ENCODE data around the gene IQCH.
A peak's percentile ranks its signal among the peaks of the same experiment; 100 is the strongest.
"Not testable (repeated sequence)": the region's sequence is repeated elsewhere in the genome, so short reads cannot be mapped to it uniquely, and the experiment has no call there.

IQCH gene

GRCh38 chr15:67254238-67255175 lies at the start of gene IQCH, which contains the start of gene AAGAB:
Gene IQCH (plus strand): TSS chr15:67254786. CDS start chr15:67254897, 111 bp downstream.
Gene AAGAB (minus strand): TSS chr15:67254661. CDS start chr15:67254631, 30 bp downstream.
- DNase-seq, result peak; percentile 95 to 96

DNA sequence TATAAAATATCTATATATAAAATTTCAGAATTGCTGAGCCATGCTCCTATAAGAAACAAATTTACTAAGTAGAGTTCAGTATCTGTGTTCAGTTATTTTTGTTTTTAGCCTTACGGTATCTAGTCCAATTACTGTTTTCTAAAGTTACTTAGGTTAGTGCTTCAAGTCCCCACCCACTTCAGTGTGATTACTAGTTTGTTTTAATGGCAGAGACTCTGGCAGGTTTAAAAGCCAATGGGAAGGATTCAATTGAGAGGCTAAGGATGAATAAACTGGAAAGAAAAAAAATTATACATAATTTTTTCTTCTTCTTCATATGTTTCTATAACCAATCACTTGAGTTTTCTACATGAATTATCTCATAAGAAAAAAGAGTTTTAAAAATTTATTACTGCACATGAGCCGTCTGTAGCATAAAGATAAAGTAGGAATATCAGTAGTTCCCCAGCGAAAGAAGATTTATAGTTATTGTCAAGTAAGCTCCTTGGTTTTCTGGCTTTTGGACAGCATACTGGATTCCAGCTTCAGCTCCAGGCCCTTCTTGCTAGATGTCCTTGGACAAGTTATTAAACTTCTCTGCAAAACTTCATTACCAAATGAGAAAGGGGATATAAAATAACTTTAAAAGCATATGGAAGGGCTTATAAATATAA lies 46.9 kb upstream of the IQCH start:
- no peak for DNase-seq

DNA sequence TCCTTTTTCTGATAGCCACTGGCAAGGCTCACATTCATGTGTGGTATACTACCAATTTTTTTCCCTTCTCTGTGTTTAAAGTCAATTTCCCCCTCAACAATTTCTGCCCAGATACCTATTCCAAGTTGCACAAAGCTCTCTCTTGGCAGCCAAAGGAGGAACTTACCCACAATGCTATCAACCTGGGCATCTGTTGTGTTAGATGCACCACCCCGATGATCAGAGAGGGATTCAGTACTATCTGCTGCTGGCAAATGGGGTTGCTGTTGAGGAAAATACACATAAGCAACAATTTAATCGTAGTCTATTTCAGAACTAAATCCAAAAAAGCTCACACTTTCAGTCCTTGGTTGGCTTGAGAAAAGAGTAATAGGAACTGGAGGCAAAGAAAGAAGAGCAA lies 46.2 kb upstream of the IQCH start:
- no peak for DNase-seq

DNA sequence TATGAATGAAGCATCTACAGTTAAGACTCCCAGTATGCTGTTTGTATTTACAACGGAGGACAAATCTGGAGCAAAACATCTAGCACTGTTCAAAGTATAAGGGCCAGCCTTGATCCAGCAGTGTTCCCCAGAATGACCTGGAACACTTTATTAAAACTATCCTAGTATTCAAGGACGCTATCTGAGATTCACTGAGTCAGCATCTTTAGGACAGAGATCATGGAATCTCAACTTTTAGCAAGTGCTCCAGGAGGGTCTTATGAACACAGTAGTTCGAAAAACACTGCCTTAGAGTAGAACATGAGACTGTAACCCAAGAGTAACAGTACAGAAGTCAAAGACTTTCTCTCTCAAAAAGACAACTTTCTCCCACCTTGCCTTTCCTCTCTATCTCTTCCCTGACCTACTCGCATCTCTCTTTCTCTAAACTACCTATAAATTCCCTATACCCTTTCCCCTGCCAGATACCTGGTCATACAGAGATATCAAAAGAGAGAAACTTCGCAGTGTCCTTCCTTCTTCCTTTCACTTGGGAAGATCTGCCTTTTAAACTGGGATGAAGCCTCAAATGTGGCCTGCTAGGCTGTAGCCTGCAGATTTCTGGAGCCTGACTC lies 43.9 kb upstream of the IQCH start:
- no peak for DNase-seq

GRCh38 chr15:67212684-67213367 lies 41.8 kb upstream of the IQCH start:
- DNase-seq, result no peak

DNA sequence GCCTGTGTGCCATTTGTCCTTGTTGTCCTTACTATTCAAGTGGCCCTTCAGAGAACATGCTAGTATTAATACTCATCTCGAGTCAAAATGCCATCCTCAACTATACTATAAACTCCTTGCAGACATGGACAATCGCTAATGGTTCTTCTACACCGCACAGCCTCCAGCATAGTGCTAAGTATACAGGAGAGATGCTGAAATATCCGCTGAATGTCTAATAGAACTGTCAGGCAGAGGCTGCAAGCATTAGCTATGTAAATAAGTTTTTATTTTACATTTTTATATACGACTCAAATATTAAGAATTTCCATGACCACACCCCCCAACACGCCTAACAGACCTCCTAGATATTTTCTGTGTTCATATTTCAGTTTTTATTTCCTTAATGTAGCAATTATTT lies 39.5 kb upstream of the IQCH start:
- no peak for DNase-seq

DNA sequence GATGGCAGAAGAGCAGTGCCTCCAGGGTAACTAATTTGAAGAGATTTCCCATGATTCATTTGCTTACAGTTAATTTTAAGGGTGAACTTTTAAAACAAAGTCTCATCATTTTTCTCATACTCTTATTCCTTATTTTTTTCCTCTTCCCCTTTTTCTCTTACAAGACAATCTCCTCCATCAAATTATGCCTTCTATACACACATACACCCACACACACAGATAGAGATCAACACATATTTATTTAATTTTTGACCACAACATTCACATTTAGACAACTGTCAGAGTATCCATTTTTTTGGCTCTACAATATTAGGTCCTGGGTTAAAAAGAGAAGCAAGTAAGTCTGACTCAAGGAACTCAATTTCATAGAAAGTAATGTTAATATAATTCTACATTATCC lies 37.7 kb upstream of the IQCH start:
- no peak for DNase-seq

GRCh38 chr15:67218428-67218827 lies 36.2 kb upstream of the IQCH start:
- no peak for DNase-seq

DNA sequence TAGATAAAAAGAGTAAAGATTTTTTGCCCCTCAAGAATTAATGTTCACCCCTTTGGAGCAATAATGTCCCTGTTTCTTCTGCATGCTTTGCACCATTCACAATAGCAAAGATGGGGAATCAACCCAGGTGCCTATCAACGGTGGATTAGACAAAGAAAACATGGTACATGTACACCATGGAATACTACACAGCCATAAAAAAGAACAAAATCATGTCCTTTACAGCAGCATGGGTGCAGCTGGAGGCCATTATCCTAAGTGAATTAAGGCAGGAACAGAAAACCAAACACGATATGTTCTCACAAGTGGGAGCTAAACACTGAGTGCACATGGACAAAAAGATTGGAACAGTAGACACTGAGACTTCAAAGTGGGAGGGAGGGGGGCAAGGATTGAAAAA lies 35.3 kb upstream of the IQCH start:
- DNase-seq, result no peak

GRCh38 chr15:67224889-67225288 lies 29.7 kb upstream of the IQCH start:
- no peak for DNase-seq

DNA sequence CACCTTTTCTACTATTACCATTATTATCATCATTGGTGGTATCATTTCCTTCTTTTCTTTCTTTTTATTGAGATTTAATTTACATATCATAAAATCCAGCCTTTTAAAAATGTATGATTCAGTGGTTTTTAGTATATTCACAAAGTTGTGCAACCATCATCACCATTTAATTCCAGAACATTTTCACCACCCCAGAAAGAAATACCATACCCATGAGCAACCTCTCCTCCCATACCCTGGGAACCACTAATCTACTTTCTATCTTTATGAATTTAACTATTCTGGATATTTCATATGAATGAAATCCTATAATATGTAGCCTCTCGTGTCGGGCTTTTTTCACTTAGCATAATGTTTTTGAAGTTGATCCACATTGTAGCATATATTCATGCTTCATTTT lies 29.2 kb upstream of the IQCH start:
- DNase-seq, result no peak

DNA sequence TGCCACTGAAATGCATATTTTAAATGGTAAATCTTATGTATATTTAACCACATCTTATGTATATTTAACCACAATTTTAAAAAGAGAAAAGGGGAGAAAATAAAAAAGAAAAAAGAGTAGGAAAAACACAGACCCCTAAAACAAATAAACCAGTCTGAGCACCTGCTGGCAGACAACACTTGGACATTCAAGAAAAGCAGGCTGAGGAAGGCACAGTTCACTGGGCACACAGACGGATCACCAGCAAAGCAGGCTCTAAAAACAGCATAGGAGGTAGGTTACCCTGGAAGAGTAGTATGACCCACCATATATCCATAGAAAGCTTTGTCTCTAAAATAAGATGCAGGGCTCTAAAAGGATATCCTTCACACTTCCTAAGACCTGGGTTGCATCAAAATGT lies 27.2 kb upstream of the IQCH start:
- no peak for DNase-seq

DNA sequence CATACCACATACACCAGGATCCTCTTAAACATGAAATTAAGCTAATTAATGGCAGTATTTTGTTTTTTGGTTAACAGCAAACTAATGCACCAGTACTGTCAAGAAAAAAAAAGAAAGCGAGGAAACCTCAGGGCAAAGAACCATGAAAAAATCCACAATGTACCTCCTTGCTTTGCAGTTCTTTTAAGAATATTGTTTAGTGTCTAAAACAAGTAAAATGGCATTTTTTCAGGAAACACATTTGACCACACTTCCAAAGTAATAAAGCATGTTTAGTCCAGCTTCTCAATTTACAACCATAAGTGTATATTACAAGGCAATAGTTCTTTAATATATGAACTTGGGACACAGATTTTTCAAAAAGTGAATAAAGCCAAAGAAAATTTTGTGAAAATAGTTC lies 26.7 kb upstream of the IQCH start:
- no peak for DNase-seq

GRCh38 chr15:67228286-67228685 lies 26.3 kb upstream of the IQCH start:
- no peak for DNase-seq

DNA sequence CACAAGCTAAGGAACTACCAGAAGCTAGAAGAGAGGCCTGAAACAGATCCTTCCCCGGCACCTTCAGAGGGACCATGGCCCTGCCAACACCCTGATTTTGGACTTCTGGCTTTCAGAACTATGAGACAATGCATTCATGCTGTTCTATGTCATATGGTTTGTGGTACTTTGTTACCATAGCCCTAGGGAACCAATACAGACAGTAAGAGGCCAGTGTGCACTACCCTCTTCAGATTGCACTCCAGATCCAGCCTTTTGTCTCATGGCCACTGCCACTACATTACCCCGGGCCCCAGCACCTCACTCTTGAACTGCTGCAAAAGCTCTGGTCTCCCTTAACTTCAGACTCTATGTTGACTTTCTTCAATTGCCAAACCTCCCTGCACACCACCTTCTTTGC lies 24.1 kb upstream of the IQCH start:
- DNase-seq, result no peak

GRCh38 chr15:67232591-67232990 lies 22.0 kb upstream of the IQCH start:
- no peak for DNase-seq

DNA sequence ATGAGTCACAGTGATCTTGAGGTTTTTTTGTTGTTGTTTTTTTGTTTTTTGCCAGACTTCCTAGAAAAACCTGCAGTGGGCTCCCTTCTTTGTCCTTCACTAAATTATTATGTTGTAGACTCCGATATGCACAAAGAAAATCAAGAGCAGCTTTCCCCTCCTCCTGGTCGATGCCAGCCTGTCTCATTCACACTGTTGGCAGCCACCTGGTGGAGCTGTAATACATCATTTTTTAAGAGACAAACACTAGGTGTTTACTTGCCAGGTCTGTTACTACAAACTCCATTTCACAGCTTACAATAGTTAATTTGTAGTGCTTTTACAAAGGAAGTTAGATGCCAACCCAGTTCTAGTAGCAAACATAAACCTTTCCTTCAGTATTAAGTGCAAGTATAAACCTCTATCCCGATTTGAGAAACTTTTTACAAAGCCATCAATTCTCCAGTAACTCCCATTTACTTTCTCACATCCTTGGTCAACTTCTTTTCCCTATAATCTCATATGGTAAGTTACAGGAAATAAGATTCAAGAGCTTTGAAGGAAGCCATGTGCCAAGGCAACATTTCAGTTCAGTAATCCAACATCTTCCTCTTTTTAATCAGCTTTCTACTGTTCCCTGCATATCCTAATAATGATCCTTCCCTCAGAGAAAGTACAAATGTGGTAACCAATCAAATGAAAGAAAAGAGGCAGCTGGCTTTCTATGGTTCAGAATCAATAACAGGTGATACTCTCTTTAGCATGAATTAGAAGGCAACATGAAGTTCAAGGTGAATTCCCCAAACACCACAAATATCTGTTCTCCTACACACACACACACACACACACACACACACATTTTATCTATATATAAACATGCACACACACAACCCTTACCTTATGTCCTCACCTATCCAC lies 14.1 kb upstream of the IQCH start:
- DNase-seq, result no peak

- DNase-seq, result no peak
Observed at GRCh38 chr15:67241132-67241855, 13.3 kb upstream of the IQCH start.

GRCh38 chr15:67242708-67243111 lies 11.9 kb upstream of the IQCH start:
- no peak for DNase-seq

GRCh38 chr15:67244971-67245478 lies 9.6 kb upstream of the IQCH start:
- no peak for DNase-seq

DNA sequence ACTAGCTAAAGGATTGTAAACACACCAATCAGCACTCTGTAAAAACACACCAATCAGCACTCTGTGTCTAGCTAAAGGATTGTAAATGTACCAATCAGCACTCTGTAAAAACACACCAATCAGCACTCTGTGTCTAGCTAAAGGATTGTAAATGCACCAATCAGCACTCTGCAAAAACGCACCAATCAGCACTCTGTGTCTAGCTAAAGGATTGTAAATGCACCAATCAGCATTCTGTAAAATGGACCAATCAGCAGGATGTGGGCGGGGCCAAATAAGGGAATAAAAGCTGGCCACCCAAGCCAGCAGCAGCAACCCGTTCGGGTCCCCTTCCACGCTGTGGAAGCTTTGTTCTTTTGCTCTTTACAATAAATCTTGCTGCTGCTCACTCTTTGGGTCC lies 8.0 kb upstream of the IQCH start:
- DNase-seq, result not testable (repeated sequence)

Data from stimulated activated CD4-positive, alpha-beta T cell treated with anti-CD3 and anti-CD28 coated beads, Interleukin-4, amount 100 ng/mL, for 4 hours (primary cell).